Measurements from ENCODE around the gene IGLL5. TPM values are rescaled to one million over a fixed set of nuclear protein-coding genes. Genes with fewer than 3 reads are reported as not detected.
"Not testable (repeated sequence)": the region's sequence is repeated elsewhere in the genome, so short reads cannot be mapped to it uniquely, and the experiment has no call there.

Gene IGLL5
- total and polyA plus RNA-seq, 12 donors: 0.26 to 4.4 (median 0.71) TPM; not detected in 5

DNA sequence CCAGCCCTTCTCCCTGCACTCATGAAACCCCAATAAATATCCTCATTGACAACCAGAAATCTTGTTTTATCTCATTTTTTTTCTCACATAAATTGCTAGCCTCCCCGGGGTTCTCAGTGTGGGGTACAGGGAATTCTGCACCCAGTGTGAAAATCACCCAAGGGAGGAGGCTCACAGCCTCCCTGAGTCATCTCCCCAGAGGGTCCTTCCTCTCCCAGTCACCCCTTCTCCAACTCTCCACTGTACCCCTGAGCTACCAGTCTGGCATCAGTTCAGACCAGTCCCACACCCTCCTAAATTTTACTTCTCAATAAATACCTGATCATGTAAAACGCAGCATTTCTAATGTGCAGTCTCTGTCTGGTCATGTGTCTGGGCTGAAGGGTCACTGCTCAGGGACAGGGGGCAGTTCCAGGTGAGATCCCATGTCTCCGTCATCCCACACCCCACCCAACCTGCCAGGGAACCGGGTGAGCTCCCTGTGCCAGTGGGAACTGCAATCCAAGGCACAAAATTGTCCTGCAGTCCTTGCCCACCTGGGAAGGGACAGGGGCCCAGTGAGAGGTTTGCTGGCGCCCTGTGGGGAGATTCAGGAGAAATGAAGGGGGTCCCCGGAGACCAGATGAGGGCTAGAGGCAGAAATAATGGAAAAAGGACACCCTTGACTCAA is 8.3 kb downstream of the IGLL5 start:
- DNase-seq: no peak
- no peak for ATAC-seq
- H3K4me3 ChIP-seq: no peak overlapping the region

DNA sequence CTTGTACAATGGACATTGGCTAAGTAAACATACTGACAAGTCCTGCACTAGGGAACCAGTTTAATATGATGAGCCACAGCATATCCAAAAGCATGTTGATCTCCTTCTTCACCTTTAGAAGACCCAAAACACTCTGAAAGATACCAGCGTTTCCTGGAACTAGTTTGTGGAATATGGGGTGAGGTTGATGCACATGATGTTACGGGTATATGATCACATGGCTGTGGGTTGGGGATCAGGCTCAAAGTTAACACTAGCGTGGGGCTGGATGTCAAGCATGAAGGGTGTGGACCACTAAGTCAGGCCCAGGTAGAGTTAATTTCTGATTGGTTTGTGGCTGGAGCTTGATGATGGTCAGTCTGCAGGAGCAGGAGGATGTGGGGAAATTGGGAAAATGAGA is 9.0 kb downstream of the IGLL5 start:
- DNase-seq (no peak), ATAC-seq (no peak)
- H3K4me1 ChIP-seq: no peaks in the 10 kb centered on the region
- no peaks in the 10 kb centered on the region for H3K9me3 ChIP-seq
- intact Hi-C loops (cut with DNase I): no loop called here
- peaks cover 0 to 49% (median 28%) of the 10 kb centered on the region in 7 donors for H3K27me3 ChIP-seq
- TF ChIP-seq, protein P1, sequence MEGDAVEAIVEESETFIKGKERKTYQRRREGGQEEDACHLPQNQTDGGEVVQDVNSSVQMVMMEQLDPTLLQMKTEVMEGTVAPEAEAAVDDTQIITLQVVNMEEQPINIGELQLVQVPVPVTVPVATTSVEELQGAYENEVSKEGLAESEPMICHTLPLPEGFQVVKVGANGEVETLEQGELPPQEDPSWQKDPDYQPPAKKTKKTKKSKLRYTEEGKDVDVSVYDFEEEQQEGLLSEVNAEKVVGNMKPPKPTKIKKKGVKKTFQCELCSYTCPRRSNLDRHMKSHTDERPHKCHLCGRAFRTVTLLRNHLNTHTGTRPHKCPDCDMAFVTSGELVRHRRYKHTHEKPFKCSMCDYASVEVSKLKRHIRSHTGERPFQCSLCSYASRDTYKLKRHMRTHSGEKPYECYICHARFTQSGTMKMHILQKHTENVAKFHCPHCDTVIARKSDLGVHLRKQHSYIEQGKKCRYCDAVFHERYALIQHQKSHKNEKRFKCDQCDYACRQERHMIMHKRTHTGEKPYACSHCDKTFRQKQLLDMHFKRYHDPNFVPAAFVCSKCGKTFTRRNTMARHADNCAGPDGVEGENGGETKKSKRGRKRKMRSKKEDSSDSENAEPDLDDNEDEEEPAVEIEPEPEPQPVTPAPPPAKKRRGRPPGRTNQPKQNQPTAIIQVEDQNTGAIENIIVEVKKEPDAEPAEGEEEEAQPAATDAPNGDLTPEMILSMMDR (IDR thresholded peaks at IDR 0.05): no peak
- H3K36me3 ChIP-seq: no peaks in the 10 kb centered on the region
- H3K27ac ChIP-seq: no peak overlapping the region
- no peak overlapping the region for H3K4me3 ChIP-seq
- 85 to 93% methylated on average over 3 of the region's 3 CpGs for WGBS, 2 donors

More for the DNA sequence above, 8.3 kb downstream of the IGLL5 start:
- Histone ChIP-seq H3K4me1 (no peaks in the 10 kb centered on the region), H3K27me3 (peaks cover 0 to 46% (median 28%) of the 10 kb centered on the region in 7 donors), H3K27ac (no peak overlapping the region), H3K36me3 (no peaks in the 10 kb centered on the region), H3K9me3 (no peaks in the 10 kb centered on the region)
- intact Hi-C loops (cut with DNase I): no loop called here
- TF ChIP-seq, protein P1 (IDR thresholded peaks at IDR 0.05): no peak
- 68 to 72% methylated on average over 6 of the region's 6 CpGs for WGBS, 2 donors

DNA sequence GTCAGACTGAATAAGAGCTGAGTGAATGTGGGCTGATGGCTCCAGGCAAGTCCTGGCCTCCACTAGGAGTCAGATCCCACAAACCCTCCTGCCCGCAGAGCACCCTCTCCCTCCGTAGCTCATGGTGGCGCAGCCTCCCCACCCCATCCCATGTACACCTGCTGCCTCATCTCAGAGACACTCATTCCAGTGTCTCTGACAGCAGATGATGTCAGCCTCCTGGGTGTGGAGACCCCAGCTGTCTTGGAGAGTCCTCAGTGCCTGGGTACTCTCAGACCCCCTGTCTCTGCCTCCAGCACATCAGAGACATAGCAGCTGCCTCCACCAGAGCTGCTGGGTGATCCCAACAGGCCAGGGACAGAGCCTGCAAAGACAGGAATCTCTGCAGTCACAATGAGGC is 9.5 kb downstream of the IGLL5 start:
- no peak for ATAC-seq
- H3K27ac ChIP-seq: no peak overlapping the region
- H3K36me3 ChIP-seq: no peaks in the 10 kb centered on the region
- TF ChIP-seq, protein P1 (IDR thresholded peaks at IDR 0.05): no peak
- no peak for DNase-seq
- H3K4me3 ChIP-seq: no peak overlapping the region
- no peaks in the 10 kb centered on the region for H3K4me1 ChIP-seq
- peaks cover 0 to 49% (median 28%) of the 10 kb centered on the region in 7 donors for H3K27me3 ChIP-seq
- WGBS, 2 donors: 79 to 87% methylated on average over 3 of the region's 3 CpGs
- intact Hi-C loops (cut with DNase I): no loop called here
- H3K9me3 ChIP-seq: no peaks in the 10 kb centered on the region

DNA sequence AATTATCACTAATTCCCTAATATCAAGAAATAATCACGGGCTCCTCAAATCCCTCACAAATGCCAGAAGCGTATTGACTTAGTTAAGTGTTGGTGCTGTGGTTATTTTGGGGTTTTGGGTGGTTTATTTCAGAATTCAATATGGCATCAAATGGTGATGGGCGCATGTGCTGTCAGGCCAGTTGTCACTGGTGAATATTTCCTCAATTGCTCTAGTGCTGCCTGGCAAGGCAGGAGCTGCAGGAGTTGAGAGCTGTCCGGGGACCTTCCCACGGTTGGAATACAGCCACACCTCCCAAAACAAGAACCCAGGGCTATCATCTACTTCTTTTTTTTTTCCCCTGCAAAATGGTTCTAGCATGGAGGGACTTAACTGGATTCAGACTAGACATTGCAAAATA is 10.3 kb downstream of the IGLL5 start:
- TF ChIP-seq, protein P1 (IDR thresholded peaks at IDR 0.05): no peak
- Histone ChIP-seq H3K4me3 (no peak overlapping the region), H3K27me3 (peaks cover 0 to 41% (median 23%) of the 10 kb centered on the region in 7 donors), H3K4me1 (no peaks in the 10 kb centered on the region), H3K27ac (no peak overlapping the region), H3K9me3 (no peaks in the 10 kb centered on the region), H3K36me3 (no peaks in the 10 kb centered on the region)
- intact Hi-C loops (cut with DNase I): no loop called here
- DNase-seq (no peak), ATAC-seq (no peak)
- WGBS, 2 donors: 64 to 68% methylated on average over 5 of the region's 5 CpGs

DNA sequence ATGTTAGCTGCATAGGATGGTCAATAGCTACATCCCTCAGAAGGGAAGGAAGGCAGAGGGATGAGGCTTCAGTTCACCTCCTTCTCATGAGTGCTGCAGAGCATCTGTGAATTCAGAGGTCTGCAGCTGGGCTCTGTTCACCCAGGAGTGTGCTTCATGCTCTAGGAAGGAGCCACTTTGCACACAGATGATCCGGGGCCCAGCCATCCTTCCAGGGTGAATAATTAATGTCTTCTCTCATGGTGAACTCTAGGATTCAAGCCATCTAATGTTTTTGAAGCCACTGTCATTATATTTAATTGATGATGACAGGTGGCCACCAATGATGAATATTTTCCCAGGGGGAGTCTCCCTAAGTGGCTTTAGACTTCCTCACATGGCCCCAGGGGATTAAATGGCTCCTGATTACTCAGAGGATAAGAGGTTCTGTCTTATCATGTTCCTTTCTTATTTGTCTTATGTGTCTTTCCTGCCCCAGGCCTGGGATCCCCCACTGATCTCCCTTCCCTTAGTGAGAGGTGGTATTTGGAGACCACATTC is 10.9 kb downstream of the IGLL5 start:
- DNase-seq; H3K4me3 ChIP-seq; H3K9me3 ChIP-seq; H3K4me1 ChIP-seq; ATAC-seq; H3K36me3 ChIP-seq; intact Hi-C loops (cut with DNase I); H3K27ac ChIP-seq: not testable (repeated sequence)
- H3K27me3 ChIP-seq: peaks cover 0 to 36% (median 21%) of the 10 kb centered on the region in 7 donors
- 0 to 33% methylated on average over 1 of the region's 1 CpG for WGBS, 2 donors

DNA sequence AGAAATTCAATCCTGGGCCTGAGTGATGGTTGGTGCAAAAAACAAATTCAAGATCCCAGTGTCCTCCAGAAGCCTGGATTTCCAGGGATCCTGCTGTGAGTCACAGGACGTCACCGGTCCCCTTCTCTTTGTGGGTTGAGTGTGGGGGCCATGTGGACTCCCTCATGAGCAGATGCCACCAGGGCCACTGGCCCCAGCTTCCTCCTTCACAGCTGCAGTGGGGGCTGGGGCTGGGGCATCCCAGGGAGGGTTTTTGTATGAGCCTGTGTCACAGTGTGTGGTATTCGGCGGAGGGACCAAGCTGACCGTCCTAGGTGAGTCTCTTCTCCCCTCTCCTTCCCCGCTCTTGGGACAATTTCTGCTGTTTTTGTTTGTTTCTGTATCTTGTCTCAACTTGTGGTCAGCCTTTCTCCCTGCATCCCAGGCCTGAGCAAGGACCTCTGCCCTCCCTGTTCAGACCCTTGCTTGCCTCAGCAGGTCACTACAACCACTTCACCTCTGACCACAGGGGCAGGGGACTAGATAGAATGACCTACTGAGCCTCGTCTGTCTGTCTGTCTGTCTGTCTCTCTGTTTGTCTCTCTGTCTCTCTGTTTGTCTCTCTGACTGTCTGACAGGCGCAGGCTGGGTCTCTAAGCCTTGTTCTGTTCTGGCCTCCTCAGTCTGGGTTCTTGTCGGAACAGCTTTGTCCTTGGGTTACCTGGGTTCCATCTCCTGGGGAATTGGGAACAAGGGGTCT is 11.9 kb downstream of the IGLL5 start:
- H3K4me1 ChIP-seq; H3K4me3 ChIP-seq; H3K9me3 ChIP-seq; intact Hi-C loops (cut with DNase I); DNase-seq; H3K27ac ChIP-seq; ATAC-seq; H3K36me3 ChIP-seq: not testable (repeated sequence)
- WGBS, 2 donors: 64 to 86% methylated on average over 5 to 8 of the region's 9 CpGs
- H3K27me3 ChIP-seq: peaks cover 0 to 30% (median 11%) of the 10 kb centered on the region in 7 donors

DNA sequence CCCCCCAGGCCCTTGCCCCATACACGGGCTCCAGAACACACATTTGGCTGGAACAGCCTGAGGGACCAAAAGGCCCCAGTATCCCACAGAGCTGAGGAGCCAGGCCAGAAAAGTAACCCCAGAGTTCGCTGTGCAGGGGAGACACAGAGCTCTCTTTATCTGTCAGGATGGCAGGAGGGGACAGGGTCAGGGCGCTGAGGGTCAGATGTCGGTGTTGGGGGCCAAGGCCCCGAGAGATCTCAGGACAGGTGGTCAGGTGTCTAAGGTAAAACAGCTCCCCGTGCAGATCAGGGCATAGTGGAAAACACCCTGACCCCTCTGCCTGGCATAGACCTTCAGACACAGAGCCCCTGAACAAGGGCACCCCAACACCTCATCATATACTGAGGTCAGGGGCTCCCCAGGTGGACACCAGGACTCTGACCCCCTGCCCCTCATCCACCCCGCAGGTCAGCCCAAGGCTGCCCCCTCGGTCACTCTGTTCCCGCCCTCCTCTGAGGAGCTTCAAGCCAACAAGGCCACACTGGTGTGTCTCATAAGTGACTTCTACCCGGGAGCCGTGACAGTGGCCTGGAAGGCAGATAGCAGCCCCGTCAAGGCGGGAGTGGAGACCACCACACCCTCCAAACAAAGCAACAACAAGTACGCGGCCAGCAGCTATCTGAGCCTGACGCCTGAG is 13.1 kb downstream of the IGLL5 start:
- H3K36me3 ChIP-seq; DNase-seq; H3K4me1 ChIP-seq; intact Hi-C loops (cut with DNase I); H3K9me3 ChIP-seq; H3K27ac ChIP-seq; ATAC-seq; H3K4me3 ChIP-seq: not testable (repeated sequence)
- 83 to 88% methylated on average over 13 of the region's 16 CpGs for WGBS, 2 donors
- peaks cover 0 to 19% (median 4%) of the 10 kb centered on the region in 7 donors for H3K27me3 ChIP-seq

Measured in heart right ventricle (tissue), 16 donors.